OCI-LY1 (cell line): ENCODE measurements around the gene SH3TC2.

ENCODE experiments used
- H2AFZ ChIP-seq: fragments of 200-600 bp; sonication (generic), shearing (Covaris generic); 2 replicates; pipeline ENCODE4 v1.6.0; 2014; ENCODE audit warnings: antibody characterized with exemption, mild to moderate bottlenecking, low read length
- H3F3A ChIP-seq: fragments of 200-600 bp; sonication (generic), shearing (Covaris generic); 2 replicates; pipeline ENCODE4 v1.6.0; 2014; ENCODE audit warnings: mild to moderate bottlenecking, antibody characterized with exemption, low read length, moderate library complexity; ENCODE audit not compliant: insufficient read depth
- H3K27ac ChIP-seq: fragments of 200-600 bp; sonication (generic); 2 replicates; pipeline ENCODE4 v1.5.1; 2014; ENCODE audit warnings: low read length, mixed run types, mild to moderate bottlenecking, low read depth; ENCODE audit not compliant: poor library complexity, severe bottlenecking
- H3K27me3 ChIP-seq: fragments of 200-600 bp; sonication (generic); 2 replicates; pipeline ENCODE4 v1.6.0; 2014; ENCODE audit warnings: antibody characterized with exemption, mild to moderate bottlenecking, low read length, moderate library complexity; ENCODE audit not compliant: insufficient read depth
- H3K36me3 ChIP-seq: fragments of 200-600 bp; sonication (generic); 2 replicates; pipeline ENCODE4 v1.6.1; 2014; ENCODE audit warnings: mild to moderate bottlenecking, antibody characterized with exemption, low read length, moderate library complexity, mixed read lengths; ENCODE audit not compliant: insufficient read depth
- H3K4me1 ChIP-seq: fragments of 200-600 bp; sonication (generic); 2 replicates; pipeline ENCODE4 v1.5.1; 2014; ENCODE audit warnings: mild to moderate bottlenecking, low read length, moderate library complexity; ENCODE audit not compliant: insufficient read depth, severe bottlenecking
- H3K4me2 ChIP-seq: fragments of 200-600 bp; sonication (generic), shearing (Covaris generic); 2 replicates; pipeline ENCODE4 v1.6.1; 2014; ENCODE audit warnings: low read length
- H3K4me3 ChIP-seq: fragments of 200-600 bp; sonication (generic); 2 replicates; pipeline ENCODE4 v1.5.1; 2014; ENCODE audit warnings: low read length, low read depth, mild to moderate bottlenecking, mixed read lengths; ENCODE audit not compliant: poor library complexity, severe bottlenecking
- H3K79me2 ChIP-seq: fragments of 200-600 bp; shearing (Covaris generic); 2 replicates; pipeline ENCODE4 v1.6.1; 2016; ENCODE audit warnings: mixed run types, low read length, mixed read lengths; ENCODE audit not compliant: insufficient read depth
- H3K9ac ChIP-seq: fragments of 200-600 bp; sonication (generic), shearing (Covaris generic); 2 replicates; pipeline ENCODE4 v1.6.1; 2014; ENCODE audit warnings: mild to moderate bottlenecking, low read length, mixed read lengths
- H3K9me2 ChIP-seq: fragments of 200-600 bp; sonication (generic), shearing (Covaris generic); 2 replicates; pipeline ENCODE4 v1.6.1; 2014; ENCODE audit warnings: low read depth, mild to moderate bottlenecking, low read length, mixed read lengths
- H3K9me3 ChIP-seq: fragments of 200-600 bp; shearing (Covaris generic); 2 replicates; pipeline ENCODE4 v1.6.1; 2014; ENCODE audit warnings: low read length, mixed read lengths
- H4K20me1 ChIP-seq: fragments of 200-600 bp; sonication (generic), shearing (Covaris generic); 2 replicates; pipeline ENCODE4 v1.6.0; 2016; ENCODE audit warnings: mild to moderate bottlenecking, low read length; ENCODE audit not compliant: insufficient read depth
- CTCF ChIP-seq: fragments of 200-600 bp; sonication (generic), shearing (Covaris generic); IDR thresholded peaks from 2 replicates; pipeline ENCODE4 v1.5.1; 2017; ENCODE audit warnings: mild to moderate bottlenecking, antibody characterized with exemption, low read length, moderate library complexity, mixed read lengths
- EZH2 ChIP-seq: fragments of 200-600 bp; sonication (generic), shearing (Covaris generic); IDR thresholded peaks from 2 replicates; pipeline ENCODE4 v1.8.0; 2017; ENCODE audit warnings: borderline replicate concordance, mixed run types, mild to moderate bottlenecking, antibody characterized with exemption, low read length, moderate library complexity, mixed read lengths

The SH3TC2 gene

DNA sequence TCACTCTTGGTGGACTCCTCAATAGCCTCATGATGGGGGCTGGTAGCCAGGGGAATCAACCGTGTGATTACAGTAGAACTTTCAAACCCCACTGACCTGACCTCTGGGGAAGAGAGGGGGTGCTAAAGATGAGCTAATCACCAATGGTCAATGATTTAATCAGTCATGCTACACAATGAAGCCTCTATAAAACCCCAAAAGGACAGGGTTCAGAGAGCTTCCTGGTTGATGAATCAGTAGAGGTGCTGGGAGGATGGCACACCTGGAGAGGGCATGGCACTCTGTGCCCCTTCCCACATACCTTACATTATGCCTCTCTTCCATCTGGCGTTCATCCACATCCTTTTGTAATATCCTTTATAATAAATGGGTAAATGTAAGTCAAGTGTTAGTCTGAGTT lies 8.9 kb upstream of the SH3TC2 start:
- no peak overlapping the region for H3K4me2 ChIP-seq
- no peaks in the 10 kb centered on the region for H3F3A ChIP-seq
- no peaks in the 10 kb centered on the region for H3K4me1 ChIP-seq
- no peak overlapping the region for H3K4me3 ChIP-seq
- H4K20me1 ChIP-seq = no peaks in the 10 kb centered on the region
- H3K9me2 ChIP-seq = no peaks in the 10 kb centered on the region
- no peak overlapping the region for H3K27ac ChIP-seq
- H3K27me3 ChIP-seq = no peaks in the 10 kb centered on the region
- H2AFZ ChIP-seq = no peak overlapping the region
- H3K9me3 ChIP-seq = no peaks in the 10 kb centered on the region
- H3K79me2 ChIP-seq = no peaks in the 10 kb centered on the region
- H3K36me3 ChIP-seq = no peaks in the 10 kb centered on the region
- no peak overlapping the region for H3K9ac ChIP-seq
- no peak for TF ChIP-seq CTCF
- no peak for TF ChIP-seq EZH2

DNA sequence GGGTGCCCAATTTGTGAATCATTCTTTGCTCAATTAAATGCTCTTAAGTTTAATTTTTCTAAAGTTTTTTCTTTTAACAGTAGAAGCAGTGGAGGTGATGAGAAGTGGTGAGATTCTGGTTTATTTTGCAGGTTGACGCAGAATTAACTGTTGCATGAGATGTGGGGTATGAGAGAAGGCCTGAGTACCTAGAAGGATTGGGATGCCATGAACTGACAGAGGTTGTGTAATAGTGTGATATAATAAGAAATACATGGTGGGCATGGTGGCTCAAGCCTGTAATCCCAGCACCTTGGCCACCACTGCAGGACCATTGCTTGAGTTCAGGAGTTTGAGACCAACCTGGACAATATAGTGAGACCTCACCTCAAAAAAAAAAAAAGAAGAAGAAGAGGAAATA lies 8.4 kb upstream of the SH3TC2 start:
- Histone ChIP-seq H3K9me2 (no peaks in the 10 kb centered on the region), H3K4me2 (no peak overlapping the region), H3F3A (no peaks in the 10 kb centered on the region), H3K4me1 (no peaks in the 10 kb centered on the region), H2AFZ (no peak overlapping the region), H3K79me2 (no peaks in the 10 kb centered on the region), H3K36me3 (no peaks in the 10 kb centered on the region), H4K20me1 (no peaks in the 10 kb centered on the region), H3K9ac (no peak overlapping the region), H3K4me3 (no peak overlapping the region), H3K9me3 (no peaks in the 10 kb centered on the region), H3K27me3 (no peaks in the 10 kb centered on the region), H3K27ac (no peak overlapping the region)
- TF ChIP-seq EZH2 = no peak
- TF ChIP-seq CTCF = no peak

DNA sequence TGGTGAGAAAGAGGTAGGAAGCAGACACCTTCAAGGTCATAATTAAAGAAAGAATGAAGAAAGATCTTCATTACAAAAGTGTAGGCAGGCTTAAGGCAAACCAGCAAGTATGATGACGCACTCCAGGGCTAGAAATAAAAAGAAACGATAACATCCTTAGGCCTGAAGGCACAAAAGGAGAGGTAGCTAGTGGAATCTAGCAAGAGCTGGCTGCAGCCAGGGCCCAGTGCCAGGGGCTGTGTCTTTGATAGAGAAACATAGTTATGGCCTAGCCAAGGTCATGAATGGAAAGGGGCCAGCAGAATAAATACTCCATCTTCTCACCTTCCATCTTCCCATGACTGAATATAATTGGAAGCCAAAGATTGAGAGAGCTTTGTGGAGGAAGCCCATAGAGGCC lies 6.8 kb upstream of the SH3TC2 start:
- TF ChIP-seq CTCF (no peak), EZH2 (no peak)
- Histone ChIP-seq H3K36me3 (no peaks in the 10 kb centered on the region), H4K20me1 (no peaks in the 10 kb centered on the region), H2AFZ (no peak overlapping the region), H3K9me2 (no peaks in the 10 kb centered on the region), H3K9me3 (no peaks in the 10 kb centered on the region), H3K4me2 (no peak overlapping the region), H3K9ac (no peak overlapping the region), H3F3A (no peaks in the 10 kb centered on the region), H3K27ac (no peak overlapping the region), H3K4me1 (no peaks in the 10 kb centered on the region), H3K4me3 (no peak overlapping the region), H3K27me3 (no peaks in the 10 kb centered on the region), H3K79me2 (no peaks in the 10 kb centered on the region)
